Left ventricle myocardium superior (tissue), 1 donor: ENCODE measurements around the gene LLCFC1. TPM values are rescaled to one million over a fixed set of nuclear protein-coding genes. Genes with fewer than 3 reads are reported as not detected.
"Not testable (repeated sequence)": the region's sequence is repeated elsewhere in the genome, so short reads cannot be mapped to it uniquely, and the experiment has no call there.

Source experiments
- ATAC-seq: fragments of 200-7000 bp; cut with Tn5 transposase; one replicate; pipeline ENCODE4 v1.9.1; 2020; ENCODE audit warnings: mild to moderate bottlenecking, moderate library complexity
- DNase-seq: peaks from one replicate; pipeline ENCODE4 v3.0.0-alpha.2; 2020
- intact Hi-C: fragments of 100-400 bp; cut with micrococcal nuclease; formaldehyde crosslinking; loops from one replicate; pipeline ENCODE4 v1.11.0; 2022
- total RNA-seq: library from RNA; stranded (reverse); fragmentation: NEBNext Ultra II Directional; extraction: Animal tissue kit (Norgen Biotek cat#: 25700); gene quantifications from one replicate; pipeline ENCODE4 v1.2.1, GENCODE V29; 2021
- donor health status: DM: no; HTN: yes; CAD: no; lungs with severe emphysema.

The LLCFC1 gene
- total RNA-seq, 1 donor from 2014 or later, result not detected

DNA sequence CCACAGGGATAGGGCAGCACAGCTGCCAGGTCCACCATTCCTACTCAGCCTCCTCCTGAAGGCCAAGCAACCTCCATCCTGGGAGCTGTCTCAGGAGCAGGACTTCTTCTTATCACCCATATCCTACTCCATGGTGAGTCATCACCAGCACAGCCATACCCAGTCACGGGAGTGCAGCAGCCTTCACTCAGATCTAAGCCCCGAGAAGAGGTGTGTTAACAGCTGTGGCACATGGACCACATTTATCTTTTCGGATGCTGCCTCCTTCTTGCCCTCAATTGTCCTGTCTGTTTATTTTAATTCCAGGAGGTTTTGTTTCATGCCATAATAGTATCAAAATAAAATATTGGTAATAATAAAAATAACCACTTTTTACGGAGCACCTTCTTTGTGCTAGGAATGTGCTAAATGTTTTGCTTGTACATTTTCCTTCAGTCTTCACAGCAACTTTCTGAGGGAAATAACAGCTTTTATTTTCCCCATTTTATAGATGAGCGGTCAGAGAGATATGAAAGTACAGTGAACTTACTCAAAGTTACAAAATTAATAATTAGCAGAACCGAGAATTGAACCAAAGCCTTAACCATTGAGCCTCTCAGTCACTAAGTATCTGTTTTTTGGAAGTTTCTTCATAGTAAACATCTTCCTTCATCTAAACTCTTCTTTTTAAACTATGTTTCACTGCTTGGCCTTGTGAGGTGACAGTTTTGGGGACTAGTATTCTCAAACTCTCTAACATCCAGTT lies 25.4 kb downstream of the LLCFC1 start:
- DNase-seq, result no peak
- no peak for ATAC-seq
- intact Hi-C loops, result no loop called here

GRCh38 chr7:142968229-142968628 lies 28.9 kb downstream of the LLCFC1 start:
- ATAC-seq, result no peak
- intact Hi-C loops, result no loop called here
- DNase-seq, result no peak

- ATAC-seq, result no peak
- no peak for DNase-seq
- intact Hi-C loops, result no loop called here
Observed at GRCh38 chr7:142969183-142969582, 29.9 kb downstream of the LLCFC1 start.

GRCh38 chr7:142974626-142975025 lies 35.3 kb downstream of the LLCFC1 start:
- DNase-seq (no peak), ATAC-seq (no peak)
- intact Hi-C loops, result no loop called here

- DNase-seq, intact Hi-C loops, ATAC-seq: not testable (repeated sequence)
Observed at GRCh38 chr7:142978402-142978801, 39.1 kb downstream of the LLCFC1 start.

DNA sequence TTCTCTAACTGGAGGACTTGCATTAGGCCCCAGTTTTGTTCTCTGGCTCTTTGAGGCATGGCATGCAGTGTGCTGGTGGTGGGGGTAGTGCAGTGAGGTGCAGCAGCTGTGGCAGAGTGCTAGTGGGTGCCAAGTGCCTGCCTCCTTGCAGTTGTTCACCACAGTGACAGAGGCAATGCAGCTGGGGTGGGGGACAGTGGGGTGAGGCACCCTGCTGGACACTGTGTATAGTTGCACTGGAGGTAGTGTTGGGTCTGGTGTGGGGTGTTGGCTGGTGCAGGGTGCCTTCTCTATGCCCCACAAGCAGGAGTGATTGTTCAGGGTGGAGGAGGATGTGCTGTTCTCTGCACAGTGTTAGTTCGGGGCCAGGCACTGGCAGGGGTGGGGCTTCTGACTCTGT lies 44.5 kb downstream of the LLCFC1 start:
- DNase-seq (no peak), ATAC-seq (no peak)
- intact Hi-C loops, result no loop called here

DNA sequence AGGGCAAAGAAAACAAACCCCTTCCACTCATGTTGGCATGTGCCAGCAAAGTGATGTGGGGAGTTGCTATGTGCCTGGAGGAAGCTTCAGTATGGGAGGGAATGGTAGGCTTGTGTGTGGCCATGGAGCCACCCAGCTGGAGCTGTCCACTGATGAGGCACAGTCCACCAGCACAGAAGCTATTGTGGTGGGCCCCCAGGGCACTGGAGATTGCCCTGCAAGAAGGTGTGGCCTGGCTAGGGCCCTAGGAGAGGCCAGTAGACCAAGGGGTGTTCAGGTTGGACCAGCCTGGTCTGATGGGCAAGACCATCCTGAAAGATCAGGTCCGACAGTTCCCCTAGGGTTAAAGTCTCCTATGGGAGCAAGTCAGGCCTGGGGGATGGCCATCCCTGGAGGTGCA lies 45.0 kb downstream of the LLCFC1 start:
- DNase-seq (no peak), ATAC-seq (no peak)
- intact Hi-C loops, result no loop called here

Other genes with a start within 250 kb of the LLCFC1 start
- not detected for gene PRSS1, start 190.0 kb upstream of the LLCFC1 start, total RNA-seq
- gene PRSS2, start 168.5 kb upstream of the LLCFC1 start, total RNA-seq, result not detected
- 3.9 TPM for gene EPHB6, start 84.4 kb upstream of the LLCFC1 start, total RNA-seq
- 0.05 TPM for gene TRPV6, start 53.7 kb upstream of the LLCFC1 start, total RNA-seq
- not detected for gene TRPV5, start 5.7 kb upstream of the LLCFC1 start, total RNA-seq
- gene KEL, start 22.9 kb downstream of the LLCFC1 start, total RNA-seq, result 0.27 TPM
- gene OR9A2, start 87.6 kb downstream of the LLCFC1 start, total RNA-seq, result not detected
- not detected for gene OR6V1, start 112.9 kb downstream of the LLCFC1 start, total RNA-seq
- not detected for gene PIP, start 192.6 kb downstream of the LLCFC1 start, total RNA-seq
- gene TAS2R39, start 243.9 kb downstream of the LLCFC1 start, total RNA-seq, result not detected